ENCODE measurements around the gene ERMARD. TPM values are rescaled to one million over a fixed set of nuclear protein-coding genes. Genes with fewer than 3 reads are reported as not detected.
A peak's percentile ranks its signal among the peaks of the same experiment; 100 is the strongest.
"Not testable (repeated sequence)": the region's sequence is repeated elsewhere in the genome, so short reads cannot be mapped to it uniquely, and the experiment has no call there.

Gene ERMARD
- total RNA-seq, 4 donors from 2014 or later: 9.0 to 18.9 (median 11.2) TPM

- Histone ChIP-seq H3K4me1 (peaks cover 15 to 18% of the 10 kb centered on the region in 2 donors), H3K9me3 (no peaks in the 10 kb centered on the region), H3K27ac (no peak overlapping the region), H3K27me3 (no peaks in the 10 kb centered on the region), H3K4me3 (no peak overlapping the region), H3K36me3 (peaks cover 0 to 33% of the 10 kb centered on the region in 2 donors)
- TF ChIP-seq CTCF (IDR thresholded peaks at IDR 0.05 in 4 of 5, conservative IDR thresholded peaks at IDR 0.05 in 1 of 5): no peak
- no peak for TF ChIP-seq POLR2A (IDR thresholded peaks at IDR 0.05)
- no peak for DNase-seq
- in situ Hi-C loops (cut with MboI; ENCODE audit: low sequenced_read_pairs in 4 of 4) (loop anchor here in 3 of 4 donors (10.0 kb wide), 1 partner anchor 800 kb away; the partner anchor contains the start of genes PSMB1 (in 3 of the 3) and TBP (in 3 of the 3)), intact Hi-C loops (cut with DNase I; ENCODE audit: low total_unique reads) (no loop called here)
- no peak for ATAC-seq
These were observed 3.7 kb downstream of the ERMARD start for GRCh38 chr6:169755162-169755561.

- ATAC-seq (peak in 1 of 2 donors; percentile 66), DNase-seq (peak; percentile 24 to 53)
- intact Hi-C loops (cut with DNase I; ENCODE audit: low total_unique reads) (no loop called here), in situ Hi-C loops (cut with MboI; ENCODE audit: low sequenced_read_pairs in 4 of 4) (no loop called here)
- H3K27ac ChIP-seq: no peak overlapping the region
- H3K27me3 ChIP-seq: no peaks in the 10 kb centered on the region
- no peak overlapping the region for H3K4me3 ChIP-seq
- TF ChIP-seq CTCF (IDR thresholded peaks at IDR 0.05 in 4 of 5, conservative IDR thresholded peaks at IDR 0.05 in 1 of 5): no peak
- no peak for TF ChIP-seq POLR2A (IDR thresholded peaks at IDR 0.05)
- no peaks in the 10 kb centered on the region for H3K9me3 ChIP-seq
- peaks cover 0 to 6% of the 10 kb centered on the region in 2 donors for H3K4me1 ChIP-seq
- peaks cover 0 to 74% of the 10 kb centered on the region in 2 donors for H3K36me3 ChIP-seq
These were observed 11.9 kb downstream of the ERMARD start for GRCh38 chr6:169763308-169763707.

GRCh38 chr6:169763881-169764280 is 12.5 kb downstream of the ERMARD start:
- no peak overlapping the region for H3K4me3 ChIP-seq
- DNase-seq (no peak), ATAC-seq (no peak)
- H3K9me3 ChIP-seq: no peaks in the 10 kb centered on the region
- TF ChIP-seq POLR2A (IDR thresholded peaks at IDR 0.05) (no peak), CTCF (IDR thresholded peaks at IDR 0.05 in 4 of 5, conservative IDR thresholded peaks at IDR 0.05 in 1 of 5) (no peak)
- no peak overlapping the region for H3K27ac ChIP-seq
- in situ Hi-C loops (cut with MboI; ENCODE audit: low sequenced_read_pairs in 4 of 4): no loop called here
- peaks cover 0 to 74% of the 10 kb centered on the region in 2 donors for H3K36me3 ChIP-seq
- peaks cover 0 to 6% of the 10 kb centered on the region in 2 donors for H3K4me1 ChIP-seq
- no peaks in the 10 kb centered on the region for H3K27me3 ChIP-seq
- intact Hi-C loops (cut with DNase I; ENCODE audit: low total_unique reads): no loop called here

GRCh38 chr6:169765789-169766188 is 14.4 kb downstream of the ERMARD start:
- DNase-seq; in situ Hi-C loops (cut with MboI; ENCODE audit: low sequenced_read_pairs in 4 of 4); intact Hi-C loops (cut with DNase I; ENCODE audit: low total_unique reads); H3K4me1 ChIP-seq; H3K27me3 ChIP-seq; H3K9me3 ChIP-seq; H3K27ac ChIP-seq; ATAC-seq; H3K4me3 ChIP-seq: not testable (repeated sequence)
- H3K36me3 ChIP-seq: peaks cover 0 to 73% of the 10 kb centered on the region in 2 donors

DNA sequence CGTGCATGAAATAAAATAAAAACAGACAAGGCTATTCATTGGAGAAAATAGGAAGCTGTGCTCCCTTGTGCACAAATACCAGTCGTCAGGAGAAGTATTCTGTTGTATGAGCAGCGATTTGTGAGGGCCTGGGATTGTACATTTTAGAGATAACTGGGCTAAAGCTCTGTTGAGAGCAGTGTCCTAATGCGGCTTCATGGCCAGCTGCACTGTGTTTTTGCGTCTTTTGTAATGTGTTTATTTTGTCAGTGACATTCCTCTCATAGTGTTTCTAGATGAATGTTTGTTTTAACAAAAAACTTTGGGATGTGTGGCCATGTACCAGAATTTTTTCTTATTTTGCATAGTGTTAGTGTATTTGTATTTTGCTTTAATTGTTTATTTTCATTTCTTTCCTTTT is 14.8 kb downstream of the ERMARD start:
- H3K9me3 ChIP-seq: no peaks in the 10 kb centered on the region
- TF ChIP-seq CTCF (IDR thresholded peaks at IDR 0.05 in 4 of 5, conservative IDR thresholded peaks at IDR 0.05 in 1 of 5) (no peak), POLR2A (IDR thresholded peaks at IDR 0.05) (no peak)
- peaks cover 0 to 6% of the 10 kb centered on the region in 2 donors for H3K4me1 ChIP-seq
- ATAC-seq (no peak), DNase-seq (no peak)
- no peak overlapping the region for H3K27ac ChIP-seq
- peaks cover 0 to 69% of the 10 kb centered on the region in 2 donors for H3K36me3 ChIP-seq
- H3K27me3 ChIP-seq: no peaks in the 10 kb centered on the region
- intact Hi-C loops (cut with DNase I; ENCODE audit: low total_unique reads) (no loop called here), in situ Hi-C loops (cut with MboI; ENCODE audit: low sequenced_read_pairs in 4 of 4) (no loop called here)
- H3K4me3 ChIP-seq: no peak overlapping the region

All from gastrocnemius medialis (tissue), 4 donors.